IPS-20b (cell line): Measurements from ENCODE around the gene HNRNPUL1.
"Not testable (repeated sequence)": the region's sequence is repeated elsewhere in the genome, so short reads cannot be mapped to it uniquely, and the experiment has no call there.

Experiments
- H3K27ac ChIP-seq: one replicate; pipeline ENCODE4 v1.5.1; 2013; ENCODE audit warnings: low read length
- H3K27me3 ChIP-seq: 2 replicates; pipeline ENCODE4 v1.6.1; 2013; ENCODE audit warnings: mild to moderate bottlenecking, low read length, inconsistent platforms; ENCODE audit not compliant: insufficient read depth
- H3K36me3 ChIP-seq: 2 replicates; pipeline ENCODE4 v1.6.1; 2013; ENCODE audit warnings: low read depth, mild to moderate bottlenecking, inconsistent platforms, low read length, moderate library complexity; ENCODE audit not compliant: insufficient read depth
- H3K4me1 ChIP-seq: 2 replicates; pipeline ENCODE4 v1.6.1; 2013; ENCODE audit warnings: mild to moderate bottlenecking, control low read depth, inconsistent platforms, low read length, moderate library complexity; ENCODE audit not compliant: insufficient read depth
- H3K4me3 ChIP-seq: 2 replicates; pipeline ENCODE4 v1.5.1; 2013; ENCODE audit warnings: mild to moderate bottlenecking, low read length, inconsistent platforms
- H3K9ac ChIP-seq: 2 replicates; pipeline ENCODE4 v1.6.1; 2013; ENCODE audit warnings: low read depth, mild to moderate bottlenecking, inconsistent platforms, low read length, moderate library complexity
- H3K9me3 ChIP-seq: 2 replicates; pipeline ENCODE4 v1.6.1; 2013; ENCODE audit warnings: mild to moderate bottlenecking, low read depth, low read length, inconsistent platforms; ENCODE audit not compliant: insufficient read depth

Gene HNRNPUL1

DNA sequence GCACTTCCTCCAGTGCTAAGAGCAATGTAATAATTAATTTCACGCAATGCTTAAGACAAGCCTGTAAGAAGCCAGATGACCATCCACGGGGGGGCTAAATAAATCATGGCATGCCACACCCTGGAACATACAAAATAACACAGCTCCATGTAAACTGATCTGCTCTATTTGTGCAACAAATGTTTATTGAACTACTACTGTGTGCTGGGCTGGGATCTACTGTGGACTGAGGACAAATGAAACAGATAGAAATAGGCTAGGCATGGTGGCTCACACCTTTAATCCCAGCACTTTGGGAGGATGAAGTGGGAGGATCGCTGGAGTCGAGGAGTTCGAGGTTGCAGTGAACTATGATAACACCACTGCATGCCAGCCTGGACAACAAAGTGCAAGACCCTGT, 68.3 kb downstream of the HNRNPUL1 start:
- Histone ChIP-seq H3K9me3 (no peaks in the 10 kb centered on the region), H3K4me3 (no peak overlapping the region), H3K27ac (no peak overlapping the region), H3K4me1 (no peaks in the 10 kb centered on the region), H3K27me3 (peaks cover 14% of the 10 kb centered on the region; the same call in 1 of the 2 replicates), H3K9ac (no peak overlapping the region), H3K36me3 (no peaks in the 10 kb centered on the region)

GRCh38 chr19:41334793-41335192, 70.6 kb downstream of the HNRNPUL1 start:
- Histone ChIP-seq H3K9ac (no peak overlapping the region), H3K36me3 (no peaks in the 10 kb centered on the region), H3K4me3 (no peak overlapping the region), H3K27me3 (peaks cover 14% of the 10 kb centered on the region; the same call in 1 of the 2 replicates), H3K4me1 (no peaks in the 10 kb centered on the region), H3K27ac (no peak overlapping the region), H3K9me3 (no peaks in the 10 kb centered on the region)

- Histone ChIP-seq H3K36me3 (no peaks in the 10 kb centered on the region), H3K9ac (no peak overlapping the region), H3K27ac (no peak overlapping the region)
Measured at GRCh38 chr19:41335467-41335866, 71.3 kb downstream of the HNRNPUL1 start.

DNA sequence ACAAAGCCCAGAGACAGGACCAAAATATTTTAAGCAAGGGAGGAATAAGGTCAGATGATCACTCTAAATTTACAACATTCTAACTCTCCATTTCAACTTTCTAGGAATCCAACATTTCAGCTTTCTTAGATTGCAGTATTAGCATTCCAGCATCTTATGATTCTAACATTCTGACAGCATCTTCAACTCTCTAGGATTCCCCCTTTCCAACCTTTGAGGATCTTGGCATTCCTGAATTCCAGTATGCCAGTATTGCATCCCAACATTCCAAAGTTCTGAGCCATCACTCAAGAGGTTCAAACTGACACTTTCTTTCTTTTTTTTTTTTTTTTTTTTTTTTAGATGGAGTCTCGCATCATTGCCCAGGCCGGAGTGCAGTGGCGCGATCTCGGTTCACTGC, 75.8 kb downstream of the HNRNPUL1 start:
- H3K36me3 ChIP-seq: no peaks in the 10 kb centered on the region
- H3K4me1 ChIP-seq: no peaks in the 10 kb centered on the region
- no peaks in the 10 kb centered on the region for H3K27me3 ChIP-seq
- no peak overlapping the region for H3K27ac ChIP-seq
- no peak overlapping the region for H3K4me3 ChIP-seq
- H3K9ac ChIP-seq: no peak overlapping the region; the same call in 1 of the 2 replicates
- H3K9me3 ChIP-seq: no peaks in the 10 kb centered on the region

More at GRCh38 chr19:41335467-41335866, 71.3 kb downstream of the HNRNPUL1 start:
- no peaks in the 10 kb centered on the region for H3K9me3 ChIP-seq
- H3K27me3 ChIP-seq: peaks cover 14% of the 10 kb centered on the region; the same call in 1 of the 2 replicates
- no peak overlapping the region for H3K4me3 ChIP-seq
- H3K4me1 ChIP-seq: no peaks in the 10 kb centered on the region

DNA sequence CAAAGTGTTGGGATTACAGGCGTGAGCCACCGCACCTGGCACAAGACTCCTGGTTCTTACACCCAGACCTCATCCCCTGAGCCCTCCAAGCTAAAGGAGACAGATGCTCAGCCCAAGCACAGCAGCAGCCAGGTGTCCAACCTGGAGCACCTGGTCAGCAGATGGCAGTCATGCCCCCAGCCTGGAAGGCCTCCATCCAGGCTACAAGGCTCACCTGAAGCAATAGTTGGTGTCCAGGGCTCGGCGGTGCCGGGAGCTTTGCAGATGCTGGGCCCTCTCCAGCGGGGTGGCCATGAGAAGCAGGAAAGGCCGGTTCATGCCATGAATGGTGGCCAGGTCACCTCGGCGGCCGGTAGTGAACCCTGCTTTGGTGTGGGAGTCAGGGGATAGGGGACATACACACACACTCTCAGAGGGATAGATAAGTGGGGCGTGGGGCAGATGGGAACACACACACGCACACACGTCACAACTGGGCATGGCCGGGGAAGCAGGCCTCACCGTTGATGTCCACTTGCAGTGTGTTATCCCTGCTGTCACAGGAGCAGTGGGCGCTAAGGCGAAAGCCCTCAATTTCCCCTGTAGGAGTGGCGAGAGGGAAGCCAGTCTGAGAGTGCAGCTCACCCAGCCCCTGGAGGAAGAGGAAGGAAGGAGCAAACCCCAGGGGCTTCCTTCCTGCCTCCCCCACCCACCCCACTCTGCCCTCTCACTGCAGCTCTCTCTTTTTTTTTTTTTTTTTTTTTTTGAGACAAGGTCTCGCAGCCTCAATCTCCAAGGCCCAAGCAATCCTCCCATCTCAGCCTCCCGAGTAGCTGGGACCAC, 77.7 kb downstream of the HNRNPUL1 start:
- no peaks in the 10 kb centered on the region for H3K4me1 ChIP-seq
- no peak overlapping the region for H3K4me3 ChIP-seq
- no peak overlapping the region for H3K27ac ChIP-seq
- no peak overlapping the region for H3K9ac ChIP-seq
- H3K9me3 ChIP-seq: no peaks in the 10 kb centered on the region
- H3K27me3 ChIP-seq: no peaks in the 10 kb centered on the region
- no peaks in the 10 kb centered on the region for H3K36me3 ChIP-seq

DNA sequence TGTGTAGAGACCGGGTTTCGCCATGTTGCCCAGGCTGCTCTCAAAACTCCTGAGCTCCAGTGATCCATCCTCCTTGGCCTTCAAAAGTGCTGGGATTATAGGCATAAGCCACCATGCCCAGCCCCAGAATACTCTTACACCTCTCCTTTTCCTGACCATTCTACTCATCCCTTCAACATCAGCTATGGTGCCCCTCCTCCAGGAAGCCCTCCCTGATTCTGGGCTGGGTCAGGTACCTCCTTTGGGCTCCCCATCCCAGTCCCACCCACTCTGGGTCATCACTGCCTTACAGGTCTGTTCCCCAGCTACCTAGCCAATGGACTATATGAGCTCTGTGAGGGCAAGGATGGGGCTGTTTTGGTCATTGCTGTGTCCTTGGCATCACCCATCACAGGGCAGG, 80.0 kb downstream of the HNRNPUL1 start:
- H3K9ac ChIP-seq: no peak overlapping the region
- no peak overlapping the region for H3K4me3 ChIP-seq
- H3K36me3 ChIP-seq: no peaks in the 10 kb centered on the region
- no peaks in the 10 kb centered on the region for H3K9me3 ChIP-seq
- H3K27me3 ChIP-seq: peaks cover 1% of the 10 kb centered on the region; the same call in 1 of the 2 replicates
- no peak overlapping the region for H3K27ac ChIP-seq
- H3K4me1 ChIP-seq: no peaks in the 10 kb centered on the region

- H3K4me3 ChIP-seq, H3K27ac ChIP-seq, H3K4me1 ChIP-seq, H3K9me3 ChIP-seq, H3K36me3 ChIP-seq, H3K9ac ChIP-seq: not testable (repeated sequence)
- peaks cover 29% of the 10 kb centered on the region for H3K27me3 ChIP-seq
Measured at GRCh38 chr19:41346916-41347315, 82.7 kb downstream of the HNRNPUL1 start.

GRCh38 chr19:41350735-41351338, 86.7 kb downstream of the HNRNPUL1 start:
- Histone ChIP-seq H3K9ac (no peak overlapping the region), H3K9me3 (no peaks in the 10 kb centered on the region), H3K27me3 (peaks cover 55% of the 10 kb centered on the region), H3K36me3 (no peaks in the 10 kb centered on the region), H3K4me3 (peak overlapping the region; percentile 72), H3K27ac (no peak overlapping the region), H3K4me1 (peaks cover 4% of the 10 kb centered on the region; the same call in 1 of the 2 replicates)

DNA sequence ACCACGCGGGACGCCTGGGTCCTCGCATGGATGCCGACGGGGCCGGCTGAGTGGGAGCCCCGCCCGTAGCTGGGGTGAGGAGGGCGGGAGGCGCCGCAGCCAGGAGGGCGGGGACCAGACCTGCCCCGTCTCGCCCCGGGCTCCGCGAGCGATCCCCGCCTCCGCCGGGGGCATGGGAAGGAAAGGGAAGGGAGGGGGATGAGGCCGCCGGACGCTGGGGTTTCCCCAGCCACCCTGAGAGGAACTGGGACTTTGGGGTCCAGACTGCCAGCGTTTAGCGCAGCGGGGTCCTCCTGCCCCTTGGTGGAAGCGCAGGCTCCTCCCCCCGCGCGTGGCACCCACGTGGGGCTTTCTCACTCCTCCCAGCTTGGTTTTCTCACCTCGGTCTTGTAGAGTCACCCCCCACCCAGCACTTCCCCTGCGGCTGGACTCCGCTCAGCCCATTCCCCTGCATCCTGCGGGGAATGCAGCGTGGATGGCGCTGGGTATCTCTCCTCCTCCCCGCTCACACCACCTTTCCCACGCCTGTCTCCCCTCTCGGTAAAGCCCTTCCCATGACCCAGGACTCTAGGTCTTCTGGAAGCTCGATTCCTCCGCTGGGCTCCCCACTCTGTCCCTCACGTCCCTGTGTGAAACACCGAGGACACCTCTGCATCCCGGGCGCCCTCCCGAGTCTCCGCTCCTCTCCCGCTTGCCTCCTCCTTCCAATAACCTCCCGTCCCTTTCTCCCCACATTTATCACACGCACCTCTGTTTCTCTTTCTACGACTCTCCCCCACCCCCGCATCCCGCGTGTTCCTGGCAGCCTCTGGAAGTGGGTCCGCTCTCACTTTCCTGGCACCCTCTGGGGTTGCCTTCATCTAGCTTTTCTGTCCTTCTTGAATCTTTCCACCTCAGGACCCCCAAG, 87.4 kb downstream of the HNRNPUL1 start:
- no peaks in the 10 kb centered on the region for H3K9me3 ChIP-seq
- no peak overlapping the region for H3K27ac ChIP-seq
- H3K4me1 ChIP-seq: peaks cover 4% of the 10 kb centered on the region; the same call in 1 of the 2 replicates
- H3K9ac ChIP-seq: no peak overlapping the region
- no peaks in the 10 kb centered on the region for H3K36me3 ChIP-seq
- H3K4me3 ChIP-seq: peak overlapping the region; percentile 72
- H3K27me3 ChIP-seq: peaks cover 55% of the 10 kb centered on the region

DNA sequence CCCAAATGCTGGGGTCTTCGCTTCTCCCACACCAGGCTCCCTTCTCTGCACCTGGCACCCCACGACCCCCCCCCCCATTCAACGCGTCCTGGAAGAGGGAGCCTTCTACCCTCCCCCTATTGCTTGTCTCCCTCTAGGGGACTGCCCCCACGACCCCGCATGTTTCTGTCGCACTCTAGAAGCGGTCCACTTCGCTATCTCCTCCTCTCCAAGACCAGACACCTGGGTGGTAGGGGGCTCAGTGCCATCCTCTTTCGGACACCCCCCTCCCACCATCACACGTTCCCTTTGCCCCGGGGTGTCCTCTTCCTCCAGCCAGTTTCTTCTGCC, 88.1 kb downstream of the HNRNPUL1 start:
- Histone ChIP-seq H3K9me3 (no peaks in the 10 kb centered on the region), H3K4me1 (peaks cover 4% of the 10 kb centered on the region; the same call in 1 of the 2 replicates), H3K27ac (no peak overlapping the region), H3K27me3 (peaks cover 55% of the 10 kb centered on the region), H3K9ac (no peak overlapping the region), H3K4me3 (peak overlapping the region; percentile 72), H3K36me3 (no peaks in the 10 kb centered on the region)

- H3K27me3 ChIP-seq: peaks cover 55% of the 10 kb centered on the region
- no peaks in the 10 kb centered on the region for H3K36me3 ChIP-seq
- peaks cover 4% of the 10 kb centered on the region; the same call in 1 of the 2 replicates for H3K4me1 ChIP-seq
- no peak overlapping the region for H3K27ac ChIP-seq
- peak overlapping the region; percentile 58; the same call in 1 of the 2 replicates for H3K9ac ChIP-seq
- peak overlapping the region; percentile 72 for H3K4me3 ChIP-seq
- no peaks in the 10 kb centered on the region for H3K9me3 ChIP-seq
Measured at GRCh38 chr19:41352609-41353465, 88.7 kb downstream of the HNRNPUL1 start.
